ENCODE data around the gene SAMD11. TPM values are rescaled to one million over a fixed set of nuclear protein-coding genes. Genes with fewer than 3 reads are reported as not detected.

Gene SAMD11
- total RNA-seq, 1 experiment from 2014 or later: 2.3 TPM

- Mint-ChIP-seq H3K4me1 (peaks cover 4% of the 10 kb centered on the region), H3K4me3 (no peak overlapping the region), H3K9me3 (0 out of 2 replicates have a peak, but pooled peaks cover 3% of the 10 kb centered on the region), H3K36me3 (peaks cover 2% of the 10 kb centered on the region; the same call in 1 of the 2 replicates), H3K27ac (no peak overlapping the region), H3K27me3 (ENCODE audit: low read depth) (peaks cover 54% of the 10 kb centered on the region)
- TF ChIP-seq ELF4 (CRISPR knock-in tag; IDR thresholded peaks at IDR 0.05; ENCODE audit: low read depth) (no peak), ZNF281 (CRISPR knock-in tag; IDR thresholded peaks at IDR 0.05) (no peak), TEAD4 (CRISPR knock-in tag; IDR thresholded peaks at IDR 0.05) (no peak), ZBTB21 (CRISPR knock-in tag; IDR thresholded peaks at IDR 0.05; ENCODE audit: borderline replicate concordance) (no peak), ZNF121 (CRISPR knock-in tag; IDR thresholded peaks at IDR 0.05) (no peak), CTCF (IDR thresholded peaks at IDR 0.05) (no peak), KAT7 (CRISPR knock-in tag; IDR thresholded peaks at IDR 0.05; ENCODE audit: borderline replicate concordance) (no peak), NFYB (CRISPR knock-in tag; conservative IDR thresholded peaks at IDR 0.05; ENCODE audit: low read depth) (no peak)
- TF ChIP-seq, protein P1, sequence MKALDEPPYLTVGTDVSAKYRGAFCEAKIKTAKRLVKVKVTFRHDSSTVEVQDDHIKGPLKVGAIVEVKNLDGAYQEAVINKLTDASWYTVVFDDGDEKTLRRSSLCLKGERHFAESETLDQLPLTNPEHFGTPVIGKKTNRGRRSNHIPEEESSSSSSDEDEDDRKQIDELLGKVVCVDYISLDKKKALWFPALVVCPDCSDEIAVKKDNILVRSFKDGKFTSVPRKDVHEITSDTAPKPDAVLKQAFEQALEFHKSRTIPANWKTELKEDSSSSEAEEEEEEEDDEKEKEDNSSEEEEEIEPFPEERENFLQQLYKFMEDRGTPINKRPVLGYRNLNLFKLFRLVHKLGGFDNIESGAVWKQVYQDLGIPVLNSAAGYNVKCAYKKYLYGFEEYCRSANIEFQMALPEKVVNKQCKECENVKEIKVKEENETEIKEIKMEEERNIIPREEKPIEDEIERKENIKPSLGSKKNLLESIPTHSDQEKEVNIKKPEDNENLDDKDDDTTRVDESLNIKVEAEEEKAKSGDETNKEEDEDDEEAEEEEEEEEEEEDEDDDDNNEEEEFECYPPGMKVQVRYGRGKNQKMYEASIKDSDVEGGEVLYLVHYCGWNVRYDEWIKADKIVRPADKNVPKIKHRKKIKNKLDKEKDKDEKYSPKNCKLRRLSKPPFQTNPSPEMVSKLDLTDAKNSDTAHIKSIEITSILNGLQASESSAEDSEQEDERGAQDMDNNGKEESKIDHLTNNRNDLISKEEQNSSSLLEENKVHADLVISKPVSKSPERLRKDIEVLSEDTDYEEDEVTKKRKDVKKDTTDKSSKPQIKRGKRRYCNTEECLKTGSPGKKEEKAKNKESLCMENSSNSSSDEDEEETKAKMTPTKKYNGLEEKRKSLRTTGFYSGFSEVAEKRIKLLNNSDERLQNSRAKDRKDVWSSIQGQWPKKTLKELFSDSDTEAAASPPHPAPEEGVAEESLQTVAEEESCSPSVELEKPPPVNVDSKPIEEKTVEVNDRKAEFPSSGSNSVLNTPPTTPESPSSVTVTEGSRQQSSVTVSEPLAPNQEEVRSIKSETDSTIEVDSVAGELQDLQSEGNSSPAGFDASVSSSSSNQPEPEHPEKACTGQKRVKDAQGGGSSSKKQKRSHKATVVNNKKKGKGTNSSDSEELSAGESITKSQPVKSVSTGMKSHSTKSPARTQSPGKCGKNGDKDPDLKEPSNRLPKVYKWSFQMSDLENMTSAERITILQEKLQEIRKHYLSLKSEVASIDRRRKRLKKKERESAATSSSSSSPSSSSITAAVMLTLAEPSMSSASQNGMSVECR (CRISPR knock-in tag; IDR thresholded peaks at IDR 0.05; ENCODE audit: borderline replicate concordance): no peak
- TF ChIP-seq, protein P2, sequence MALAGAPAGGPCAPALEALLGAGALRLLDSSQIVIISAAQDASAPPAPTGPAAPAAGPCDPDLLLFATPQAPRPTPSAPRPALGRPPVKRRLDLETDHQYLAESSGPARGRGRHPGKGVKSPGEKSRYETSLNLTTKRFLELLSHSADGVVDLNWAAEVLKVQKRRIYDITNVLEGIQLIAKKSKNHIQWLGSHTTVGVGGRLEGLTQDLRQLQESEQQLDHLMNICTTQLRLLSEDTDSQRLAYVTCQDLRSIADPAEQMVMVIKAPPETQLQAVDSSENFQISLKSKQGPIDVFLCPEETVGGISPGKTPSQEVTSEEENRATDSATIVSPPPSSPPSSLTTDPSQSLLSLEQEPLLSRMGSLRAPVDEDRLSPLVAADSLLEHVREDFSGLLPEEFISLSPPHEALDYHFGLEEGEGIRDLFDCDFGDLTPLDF (CRISPR knock-in tag; IDR thresholded peaks at IDR 0.05): no peak
- TF ChIP-seq, protein P3, sequence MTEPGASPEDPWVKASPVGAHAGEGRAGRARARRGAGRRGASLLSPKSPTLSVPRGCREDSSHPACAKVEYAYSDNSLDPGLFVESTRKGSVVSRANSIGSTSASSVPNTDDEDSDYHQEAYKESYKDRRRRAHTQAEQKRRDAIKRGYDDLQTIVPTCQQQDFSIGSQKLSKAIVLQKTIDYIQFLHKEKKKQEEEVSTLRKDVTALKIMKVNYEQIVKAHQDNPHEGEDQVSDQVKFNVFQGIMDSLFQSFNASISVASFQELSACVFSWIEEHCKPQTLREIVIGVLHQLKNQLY (CRISPR knock-in tag; IDR thresholded peaks at IDR 0.05): no peak
- DNase-seq (ENCODE audit: low spot score) (no peak), ATAC-seq (no peak)
- CTCF ChIA-PET: interaction anchor here (1.0 to 1.7 kb wide), 2 partner anchors 14 to 21 kb away, joined by 3 to 5 read pairs; no protein-coding TSS in a partner anchor
- POLR2A ChIA-PET: no interaction called here
These were observed 33.1 kb upstream of the SAMD11 start for GRCh38 chr1:890661-891060.

DNA sequence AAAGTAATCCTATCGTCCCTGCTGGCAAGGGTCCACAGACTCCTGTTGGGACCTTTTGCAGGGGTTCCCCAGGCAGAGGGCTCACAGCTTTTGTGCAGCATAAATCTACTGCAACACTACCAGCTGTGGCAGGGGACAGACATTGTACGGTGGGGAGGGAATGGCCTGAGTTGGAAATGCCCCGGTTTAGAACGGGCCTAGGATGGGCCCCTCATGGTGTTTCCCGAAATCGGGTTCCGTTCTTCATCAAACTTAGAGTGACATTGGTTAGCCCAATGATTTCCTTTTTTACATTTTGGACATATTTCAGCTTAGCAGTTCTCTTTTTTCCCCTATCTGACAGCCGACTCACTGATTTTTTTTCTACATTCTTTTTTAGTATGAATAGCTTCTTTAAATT lies 26.5 kb upstream of the SAMD11 start:
- Mint-ChIP-seq H3K4me3 (no peak overlapping the region), H3K9me3 (peaks cover 3% of the 10 kb centered on the region; the same call in 1 of the 2 replicates), H3K36me3 (no peaks in the 10 kb centered on the region), H3K4me1 (peaks cover 6% of the 10 kb centered on the region), H3K27ac (no peak overlapping the region), H3K27me3 (ENCODE audit: low read depth) (peaks cover 55% of the 10 kb centered on the region)
- DNase-seq (ENCODE audit: low spot score) (no peak), ATAC-seq (no peak)
- CTCF ChIA-PET: no interaction called here
- POLR2A ChIA-PET: no interaction called here
- no peak for TF ChIP-seq FOXP4 (CRISPR knock-in tag; IDR thresholded peaks at IDR 0.05)
- TF ChIP-seq, protein P4, sequence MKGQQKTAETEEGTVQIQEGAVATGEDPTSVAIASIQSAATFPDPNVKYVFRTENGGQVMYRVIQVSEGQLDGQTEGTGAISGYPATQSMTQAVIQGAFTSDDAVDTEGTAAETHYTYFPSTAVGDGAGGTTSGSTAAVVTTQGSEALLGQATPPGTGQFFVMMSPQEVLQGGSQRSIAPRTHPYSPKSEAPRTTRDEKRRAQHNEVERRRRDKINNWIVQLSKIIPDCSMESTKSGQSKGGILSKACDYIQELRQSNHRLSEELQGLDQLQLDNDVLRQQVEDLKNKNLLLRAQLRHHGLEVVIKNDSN (CRISPR knock-in tag; IDR thresholded peaks at IDR 0.05): no peak
- no peak for TF ChIP-seq RELA (CRISPR knock-in tag; IDR thresholded peaks at IDR 0.05; ENCODE audit: borderline replicate concordance)
- no peak for TF ChIP-seq NFE2L1 (CRISPR knock-in tag; IDR thresholded peaks at IDR 0.05)
- no peak for TF ChIP-seq TEAD4 (CRISPR knock-in tag; IDR thresholded peaks at IDR 0.05)
- TF ChIP-seq, protein P5, sequence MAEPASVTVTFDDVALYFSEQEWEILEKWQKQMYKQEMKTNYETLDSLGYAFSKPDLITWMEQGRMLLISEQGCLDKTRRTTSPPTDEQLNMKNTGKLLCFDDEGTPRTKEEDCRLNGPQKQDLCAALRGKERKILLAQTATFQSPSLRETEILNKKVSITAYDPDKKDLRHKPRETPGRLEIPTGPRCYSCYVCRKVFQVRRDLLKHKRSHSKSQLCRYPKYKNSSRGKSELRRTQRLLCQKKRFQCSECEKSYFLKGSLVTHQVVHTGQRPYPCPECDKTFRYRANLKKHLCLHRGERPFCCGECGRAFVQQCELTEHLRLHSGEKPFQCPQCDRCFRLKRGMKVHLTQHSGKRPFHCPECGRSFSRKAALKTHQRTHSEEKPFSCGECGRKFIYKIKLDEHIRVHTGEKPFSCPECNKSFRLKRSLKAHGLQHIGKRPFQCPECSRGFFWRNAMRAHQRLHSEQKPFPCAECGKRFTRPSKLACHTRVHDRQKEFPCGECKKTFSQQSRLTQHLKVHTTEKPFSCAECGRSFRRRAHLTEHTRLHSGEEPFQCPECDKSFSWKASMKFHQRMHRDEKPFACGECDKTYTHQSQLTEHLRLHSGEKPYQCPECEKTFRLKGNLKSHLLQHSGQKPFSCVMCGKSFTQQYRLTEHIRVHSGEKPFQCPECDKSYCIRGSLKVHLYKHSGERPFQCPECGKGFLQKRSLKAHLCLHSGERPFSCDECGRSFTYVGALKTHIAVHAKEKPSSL (CRISPR knock-in tag; conservative IDR thresholded peaks at IDR 0.05): no peak
- TF ChIP-seq SOX15 (CRISPR knock-in tag; IDR thresholded peaks at IDR 0.05): no peak
- no peak for TF ChIP-seq E2F5 (CRISPR knock-in tag; IDR thresholded peaks at IDR 0.05)
